Uterus (tissue), 4 donors: ENCODE measurements around the gene CTDP1. TPM values are rescaled to one million over a fixed set of nuclear protein-coding genes. Genes with fewer than 3 reads are reported as not detected.

Experiments
- DNase-seq, 2 donors: peaks; one replicate each; pipeline ENCODE4 v3.0.0-alpha.2; 2019 to 2020
- H3K27ac ChIP-seq, 2 donors: fragments of 200-600 bp; sonication (generic); 1 replicate in 1 of 2; 2 replicates in 1 of 2; pipeline ENCODE4 v1.5.1; 2016 to 2018
- H3K27me3 ChIP-seq, 2 donors: fragments of 200-600 bp; sonication (generic); one replicate each; pipeline ENCODE4 v1.5.1; 2018 to 2019; ENCODE audit warnings: control low read depth in 1 of 2
- H3K36me3 ChIP-seq, 2 donors: fragments of 200-600 bp; sonication (generic); one replicate each; pipeline ENCODE4 v1.5.1; 2019; ENCODE audit warnings: control low read depth in 1 of 2
- H3K4me1 ChIP-seq, 2 donors: fragments of 200-600 bp; sonication (generic); one replicate each; pipeline ENCODE4 v1.5.1; 2018 to 2019; ENCODE audit warnings: control low read depth in 1 of 2
- H3K4me3 ChIP-seq, 2 donors: fragments of 200-600 bp; sonication (generic); 1 replicate in 1 of 2; 2 replicates in 1 of 2; pipeline ENCODE4 v1.5.1; 2018 to 2019; ENCODE audit warnings: mild to moderate bottlenecking in 1 of 2
- H3K9me3 ChIP-seq, 2 donors: fragments of 200-600 bp; sonication (generic); one replicate each; pipeline ENCODE4 v1.5.1; 2019; ENCODE audit warnings: control low read depth in 1 of 2
- POLR2A ChIP-seq, 2 donors: fragments of 450-650 bp; IDR thresholded peaks; one replicate each; pipeline ENCODE4 v1.6.1; 2016; ENCODE audit warnings: antibody characterized with exemption in 2 of 2, mild to moderate bottlenecking in 1 of 2, moderate library complexity in 1 of 2
- intact Hi-C: fragments of 100-400 bp; cut with DNase I; formaldehyde crosslinking; loops from one replicate; pipeline ENCODE4 v1.15.1; 2023; ENCODE audit warnings: low total_unique reads
- total RNA-seq, 4 donors: library from RNA; depleted of rRNA in 3 of 4; stranded (reverse); fragments of >200 nt in 3 of 4; gene quantifications; one replicate each; pipeline versions ENCODE4 v1.1.0 to v1.2.4, GENCODE V29; 2014 to 2023
- TF ChIP-seq, protein P1 (sequence below), 4 experiments: fragments of 200-600 bp in 2 of 4; fragments of 450-650 bp in 2 of 4; sonication (generic) in 2 of 4; IDR thresholded peaks; one replicate each; pipeline ENCODE4 v1.5.1; 2016 to 2019; ENCODE audit warnings: antibody characterized with exemption in 4 of 4, mild to moderate bottlenecking in 2 of 4, moderate library complexity in 1 of 4
- donor health status: DM: yes; HTN: yes; CAD: no.

Gene CTDP1
- total RNA-seq, 4 donors from 2014 or later = 6.2 to 22.5 (median 20.4) TPM

DNA sequence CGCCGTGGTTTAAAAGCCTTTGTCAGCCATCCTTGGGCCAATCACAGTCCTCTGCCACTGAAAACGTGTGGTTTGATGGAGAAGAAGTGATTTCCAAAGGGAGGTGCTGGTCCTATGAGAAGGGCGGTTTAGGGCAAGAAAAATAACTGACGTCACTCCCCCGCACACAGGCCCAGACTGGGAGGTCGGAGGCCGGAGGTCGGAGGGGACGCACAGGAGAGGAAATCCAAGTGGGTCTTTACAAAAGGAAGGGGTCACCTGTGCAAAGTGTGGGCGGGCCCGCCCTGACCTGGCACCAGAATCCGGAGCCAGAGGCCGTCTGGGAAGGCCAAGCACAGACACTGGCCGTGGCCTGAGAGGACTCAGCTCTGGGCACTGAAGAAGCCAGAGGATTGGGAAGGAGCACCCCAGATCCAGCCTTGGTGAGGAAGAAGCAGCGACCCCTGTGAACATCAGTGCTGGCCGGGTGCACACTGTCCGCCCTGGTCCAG is 100.1 kb downstream of the CTDP1 start:
- intact Hi-C loops = no loop called here
- H3K4me3 ChIP-seq = no peak overlapping the region
- H3K27me3 ChIP-seq = peaks cover 0 to under 1% of the 10 kb centered on the region in 2 donors
- no peaks in the 10 kb centered on the region for H3K36me3 ChIP-seq
- no peak for DNase-seq
- no peak overlapping the region for H3K27ac ChIP-seq
- H3K4me1 ChIP-seq = no peaks in the 10 kb centered on the region
- no peak for TF ChIP-seq POLR2A (IDR thresholded peaks at IDR 0.05)
- TF ChIP-seq, protein P1, sequence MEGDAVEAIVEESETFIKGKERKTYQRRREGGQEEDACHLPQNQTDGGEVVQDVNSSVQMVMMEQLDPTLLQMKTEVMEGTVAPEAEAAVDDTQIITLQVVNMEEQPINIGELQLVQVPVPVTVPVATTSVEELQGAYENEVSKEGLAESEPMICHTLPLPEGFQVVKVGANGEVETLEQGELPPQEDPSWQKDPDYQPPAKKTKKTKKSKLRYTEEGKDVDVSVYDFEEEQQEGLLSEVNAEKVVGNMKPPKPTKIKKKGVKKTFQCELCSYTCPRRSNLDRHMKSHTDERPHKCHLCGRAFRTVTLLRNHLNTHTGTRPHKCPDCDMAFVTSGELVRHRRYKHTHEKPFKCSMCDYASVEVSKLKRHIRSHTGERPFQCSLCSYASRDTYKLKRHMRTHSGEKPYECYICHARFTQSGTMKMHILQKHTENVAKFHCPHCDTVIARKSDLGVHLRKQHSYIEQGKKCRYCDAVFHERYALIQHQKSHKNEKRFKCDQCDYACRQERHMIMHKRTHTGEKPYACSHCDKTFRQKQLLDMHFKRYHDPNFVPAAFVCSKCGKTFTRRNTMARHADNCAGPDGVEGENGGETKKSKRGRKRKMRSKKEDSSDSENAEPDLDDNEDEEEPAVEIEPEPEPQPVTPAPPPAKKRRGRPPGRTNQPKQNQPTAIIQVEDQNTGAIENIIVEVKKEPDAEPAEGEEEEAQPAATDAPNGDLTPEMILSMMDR (IDR thresholded peaks at IDR 0.05) = no peak
- no peaks in the 10 kb centered on the region for H3K9me3 ChIP-seq

DNA sequence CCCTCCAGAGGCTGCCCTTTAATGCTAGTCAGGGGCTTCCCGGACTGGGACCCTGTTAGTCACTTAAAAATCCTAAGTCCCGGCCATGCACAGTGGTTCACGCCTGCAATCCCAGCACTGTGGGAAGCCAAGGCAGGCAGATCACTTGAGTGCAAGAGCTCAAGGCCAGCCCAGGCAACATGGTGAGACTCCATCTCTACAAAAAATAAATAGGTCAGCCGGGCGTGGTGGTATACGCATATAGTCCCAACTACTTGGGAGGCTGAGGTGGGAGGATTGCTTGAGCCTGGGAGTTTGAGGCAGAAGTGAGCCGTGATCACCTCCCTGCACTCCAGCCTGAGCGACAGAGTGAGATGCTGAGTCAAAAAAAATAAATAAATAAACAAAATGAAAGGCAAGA is 100.9 kb downstream of the CTDP1 start:
- Histone ChIP-seq H3K36me3 (no peaks in the 10 kb centered on the region), H3K27ac (no peak overlapping the region), H3K27me3 (peaks cover 0 to 6% of the 10 kb centered on the region in 2 donors), H3K4me3 (no peak overlapping the region), H3K9me3 (no peaks in the 10 kb centered on the region), H3K4me1 (no peaks in the 10 kb centered on the region)
- no peak for DNase-seq
- intact Hi-C loops = no loop called here
- no peak for TF ChIP-seq POLR2A (IDR thresholded peaks at IDR 0.05)
- TF ChIP-seq, protein P1 (IDR thresholded peaks at IDR 0.05) = no peak

DNA sequence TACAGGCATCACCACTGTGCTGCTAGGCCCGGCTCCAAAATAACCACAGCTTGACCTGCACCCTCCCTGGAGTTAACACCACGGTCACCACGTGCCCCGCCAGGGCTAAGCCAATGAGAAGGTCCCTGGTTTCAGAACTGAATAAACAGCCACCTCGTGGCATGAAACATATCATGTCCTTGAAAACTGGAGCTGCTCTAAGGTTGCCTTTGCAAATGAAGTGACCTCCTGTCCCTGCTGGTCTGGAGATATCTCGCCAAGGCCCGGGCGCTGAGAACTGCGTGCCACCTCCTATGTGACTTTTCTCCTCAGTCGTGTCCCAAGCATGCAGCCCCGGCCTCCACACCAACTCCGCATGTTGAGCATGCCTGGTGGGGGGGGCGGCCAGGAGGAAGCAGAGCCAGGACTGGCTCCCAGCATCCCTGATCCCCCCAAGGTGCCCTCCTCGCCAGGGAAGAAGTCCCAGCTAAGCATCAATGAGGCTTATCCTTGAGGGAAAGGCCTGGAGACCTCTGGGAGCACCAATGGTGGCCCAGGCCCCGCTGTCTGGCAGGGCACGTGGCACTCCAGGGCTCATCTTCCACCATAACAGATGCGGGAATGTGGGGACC is 101.8 kb downstream of the CTDP1 start:
- Histone ChIP-seq H3K4me1 (no peaks in the 10 kb centered on the region), H3K9me3 (no peaks in the 10 kb centered on the region), H3K4me3 (no peak overlapping the region), H3K36me3 (no peaks in the 10 kb centered on the region), H3K27me3 (peaks cover 0 to 6% of the 10 kb centered on the region in 2 donors), H3K27ac (no peak overlapping the region)
- no peak for TF ChIP-seq POLR2A (IDR thresholded peaks at IDR 0.05)
- TF ChIP-seq, protein P1 (IDR thresholded peaks at IDR 0.05) = no peak
- DNase-seq = no peak
- intact Hi-C loops = no loop called here

DNA sequence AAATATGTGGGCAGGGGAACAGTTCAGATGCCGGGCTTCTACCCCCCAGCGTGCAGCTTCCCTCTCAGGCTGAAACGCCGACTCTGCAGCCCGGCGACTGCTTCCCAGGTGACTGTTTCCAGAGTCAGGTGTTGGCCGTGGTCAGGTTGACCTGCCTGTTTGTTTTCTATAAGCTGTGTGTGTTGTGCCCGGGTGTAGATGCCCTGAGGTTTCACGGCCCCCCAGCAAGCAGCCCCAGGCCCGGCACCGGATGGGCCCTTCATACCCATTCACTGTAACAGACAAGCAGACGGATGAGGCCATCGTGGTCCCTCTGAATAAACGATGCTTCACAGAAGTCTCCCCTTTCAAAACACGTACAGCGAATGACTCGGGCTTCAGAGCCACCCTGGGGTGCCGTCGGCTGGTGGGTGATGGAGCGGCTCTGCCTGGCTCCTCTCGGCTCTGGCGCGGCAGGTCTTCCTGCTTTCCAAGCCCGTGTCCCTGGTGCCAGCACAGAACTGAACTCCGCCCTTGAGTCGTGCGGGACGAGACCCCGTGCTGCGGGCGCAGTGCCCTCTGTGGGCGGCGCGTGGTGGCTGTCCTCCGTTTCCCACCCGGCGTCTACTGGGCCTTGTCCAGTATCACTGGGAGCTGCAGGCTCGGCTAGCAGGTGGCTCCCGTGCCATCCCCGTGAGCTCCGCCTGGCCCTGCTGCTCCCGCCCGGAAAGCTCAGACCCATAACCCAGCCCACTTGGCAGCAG is 103.1 kb downstream of the CTDP1 start:
- Histone ChIP-seq H3K27me3 (peaks cover under 1 to 14% of the 10 kb centered on the region in 2 donors), H3K4me1 (peaks cover 0 to under 1% of the 10 kb centered on the region in 2 donors), H3K9me3 (no peaks in the 10 kb centered on the region), H3K4me3 (no peak overlapping the region), H3K27ac (no peak overlapping the region), H3K36me3 (no peaks in the 10 kb centered on the region)
- DNase-seq = no peak
- intact Hi-C loops = no loop called here
- TF ChIP-seq, protein P1 (IDR thresholded peaks at IDR 0.05) = no peak
- no peak for TF ChIP-seq POLR2A (IDR thresholded peaks at IDR 0.05)
